ENCODE data around the gene KRT75. TPM values are rescaled to one million over a fixed set of nuclear protein-coding genes. Genes with fewer than 3 reads are reported as not detected.

KRT75 gene
- not detected in 2 replicates for total RNA-seq (2012; rRNA removed)

- Histone ChIP-seq H3K4me2 (ENCODE audit: low read length) (no peak within 1 kb of the TSS), H3K9ac (ENCODE audit: low read depth, low read length) (no peak within 1 kb of the TSS), H3K4me1 (ENCODE audit: control insufficient read depth, insufficient read depth, low read length) (no peaks in the 10 kb centered on the region), H3K9me3 (replicated peaks; ENCODE audit: low read length) (no peaks in the 10 kb centered on the region), H3K27me3 (ENCODE audit: control insufficient read depth, insufficient read depth, low read length) (peaks cover 79% of the 10 kb centered on the region), H3K4me3 (ENCODE audit: low read length) (no peak within 1 kb of the TSS), H3K36me3 (ENCODE audit: insufficient read depth, low read length) (no peaks in the 10 kb centered on the region)
These were observed at the start of gene KRT75 for GRCh38 chr12:52434081-52434733. Gene KRT75 (minus strand): TSS chr12:52434371. CDS start chr12:52434304, 67 bp downstream.

- no peak overlapping the region for H3K4me2 ChIP-seq (ENCODE audit: low read length)
- peaks cover 2% of the 10 kb centered on the region for H3K9me3 ChIP-seq (replicated peaks; ENCODE audit: low read length)
- no peaks in the 10 kb centered on the region for H3K36me3 ChIP-seq (ENCODE audit: insufficient read depth, low read length)
- H3K27me3 ChIP-seq (ENCODE audit: control insufficient read depth, insufficient read depth, low read length): peaks cover 41% of the 10 kb centered on the region
- no peaks in the 10 kb centered on the region for H3K4me1 ChIP-seq (ENCODE audit: control insufficient read depth, insufficient read depth, low read length)
- H3K9ac ChIP-seq (ENCODE audit: low read depth, low read length): no peak overlapping the region
- no peak overlapping the region for H3K4me3 ChIP-seq (ENCODE audit: low read length)
These were observed 45.9 kb upstream of the KRT75 start for GRCh38 chr12:52480073-52480472.

- H3K9me3 ChIP-seq (replicated peaks; ENCODE audit: low read length): no peaks in the 10 kb centered on the region
- H3K4me1 ChIP-seq (ENCODE audit: control insufficient read depth, insufficient read depth, low read length): no peaks in the 10 kb centered on the region
- H3K4me2 ChIP-seq (ENCODE audit: low read length): no peak overlapping the region
- no peak overlapping the region for H3K4me3 ChIP-seq (ENCODE audit: low read length)
- peaks cover 25% of the 10 kb centered on the region for H3K27me3 ChIP-seq (ENCODE audit: control insufficient read depth, insufficient read depth, low read length)
- no peaks in the 10 kb centered on the region for H3K36me3 ChIP-seq (ENCODE audit: insufficient read depth, low read length)
- no peak overlapping the region for H3K9ac ChIP-seq (ENCODE audit: low read depth, low read length)
These were observed 43.5 kb upstream of the KRT75 start for GRCh38 chr12:52477651-52478050.

GRCh38 chr12:52474212-52474611, 40.0 kb upstream of the KRT75 start:
- Histone ChIP-seq H3K27me3 (ENCODE audit: control insufficient read depth, insufficient read depth, low read length) (peaks cover 11% of the 10 kb centered on the region), H3K36me3 (ENCODE audit: insufficient read depth, low read length) (no peaks in the 10 kb centered on the region), H3K4me1 (ENCODE audit: control insufficient read depth, insufficient read depth, low read length) (no peaks in the 10 kb centered on the region), H3K4me3 (ENCODE audit: low read length) (no peak overlapping the region), H3K9me3 (replicated peaks; ENCODE audit: low read length) (no peaks in the 10 kb centered on the region), H3K4me2 (ENCODE audit: low read length) (no peak overlapping the region), H3K9ac (ENCODE audit: low read depth, low read length) (no peak overlapping the region)

- Histone ChIP-seq H3K36me3 (ENCODE audit: insufficient read depth, low read length) (no peaks in the 10 kb centered on the region), H3K4me3 (ENCODE audit: low read length) (no peak within 1 kb of the TSS), H3K9me3 (replicated peaks; ENCODE audit: low read length) (no peaks in the 10 kb centered on the region), H3K9ac (ENCODE audit: low read depth, low read length) (no peak within 1 kb of the TSS), H3K4me1 (ENCODE audit: control insufficient read depth, insufficient read depth, low read length) (no peaks in the 10 kb centered on the region), H3K27me3 (ENCODE audit: control insufficient read depth, insufficient read depth, low read length) (peaks cover 10% of the 10 kb centered on the region), H3K4me2 (ENCODE audit: low read length) (no peak within 1 kb of the TSS)
These were observed 39.6 kb upstream of the KRT75 start, which contains the start of gene KRT6C for GRCh38 chr12:52473768-52474167. Gene KRT6C (minus strand): TSS chr12:52473805. CDS start chr12:52473737, 68 bp downstream.

DNA sequence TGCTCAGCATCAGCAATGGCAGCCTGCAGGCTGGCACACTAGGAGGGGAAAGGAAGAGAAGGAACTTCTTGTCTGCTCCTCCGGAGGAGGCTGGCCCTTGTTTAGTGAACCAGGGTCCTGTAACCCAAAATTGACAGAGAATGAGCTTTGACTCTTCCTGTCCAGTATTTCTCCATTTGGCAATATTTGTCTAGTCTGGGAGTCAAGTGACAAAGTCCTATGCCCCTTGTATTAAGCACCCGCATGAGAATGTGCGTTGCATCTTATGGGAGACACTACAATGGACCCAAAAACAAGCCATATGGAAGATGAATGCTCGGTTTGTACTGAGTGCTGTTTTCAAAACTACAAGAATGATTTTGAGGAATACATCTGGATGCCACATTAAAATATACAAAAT, 35.7 kb upstream of the KRT75 start:
- Histone ChIP-seq H3K9me3 (replicated peaks; ENCODE audit: low read length) (no peaks in the 10 kb centered on the region), H3K4me3 (ENCODE audit: low read length) (no peak overlapping the region), H3K4me2 (ENCODE audit: low read length) (no peak overlapping the region), H3K36me3 (ENCODE audit: insufficient read depth, low read length) (no peaks in the 10 kb centered on the region), H3K27me3 (ENCODE audit: control insufficient read depth, insufficient read depth, low read length) (peaks cover 19% of the 10 kb centered on the region), H3K4me1 (ENCODE audit: control insufficient read depth, insufficient read depth, low read length) (no peaks in the 10 kb centered on the region), H3K9ac (ENCODE audit: low read depth, low read length) (no peak overlapping the region)

DNA sequence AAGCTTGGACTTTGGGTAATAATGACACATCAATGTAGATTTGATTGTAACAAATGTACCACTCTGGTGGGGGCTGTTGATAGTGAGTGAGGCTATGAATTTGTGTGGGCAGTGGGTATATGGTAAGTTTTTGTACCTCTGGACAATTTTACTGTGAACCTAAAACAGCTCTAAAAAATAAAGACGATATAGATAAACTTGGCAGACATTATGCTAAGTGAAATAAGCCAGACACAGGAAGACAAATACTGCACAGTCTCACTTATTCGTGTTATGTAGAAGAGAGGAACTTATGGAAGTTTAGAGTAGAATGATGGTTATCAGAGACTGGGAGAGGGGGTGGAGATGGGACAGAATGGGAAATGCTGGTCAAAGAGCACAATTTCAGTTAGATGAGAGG, 30.7 kb upstream of the KRT75 start:
- Histone ChIP-seq H3K9ac (ENCODE audit: low read depth, low read length) (no peak overlapping the region), H3K4me1 (ENCODE audit: control insufficient read depth, insufficient read depth, low read length) (no peaks in the 10 kb centered on the region), H3K27me3 (ENCODE audit: control insufficient read depth, insufficient read depth, low read length) (peaks cover 55% of the 10 kb centered on the region), H3K4me3 (ENCODE audit: low read length) (no peak overlapping the region), H3K9me3 (replicated peaks; ENCODE audit: low read length) (no peaks in the 10 kb centered on the region), H3K36me3 (ENCODE audit: insufficient read depth, low read length) (no peaks in the 10 kb centered on the region), H3K4me2 (ENCODE audit: low read length) (no peak overlapping the region)

DNA sequence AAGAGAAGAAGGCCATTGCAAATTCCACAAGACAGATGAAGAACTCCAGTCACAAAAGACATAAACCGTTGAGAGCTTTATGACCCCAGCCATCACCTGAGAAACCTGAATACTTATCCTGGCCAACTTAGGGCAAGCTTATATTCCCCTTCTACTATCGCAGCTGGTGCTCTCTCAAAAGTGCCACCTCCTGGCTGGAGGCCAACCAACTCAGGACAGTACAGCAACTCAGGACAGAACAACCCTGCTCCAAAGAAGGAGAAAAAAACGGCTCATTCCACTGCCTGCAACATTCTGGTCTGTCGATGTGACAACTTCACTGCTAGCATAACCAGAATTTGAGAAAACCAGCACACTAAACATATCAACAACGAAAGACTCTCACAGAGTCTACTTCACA, 27.5 kb upstream of the KRT75 start:
- Histone ChIP-seq H3K9me3 (replicated peaks; ENCODE audit: low read length) (no peaks in the 10 kb centered on the region), H3K27me3 (ENCODE audit: control insufficient read depth, insufficient read depth, low read length) (peaks cover 59% of the 10 kb centered on the region), H3K4me1 (ENCODE audit: control insufficient read depth, insufficient read depth, low read length) (no peaks in the 10 kb centered on the region), H3K36me3 (ENCODE audit: insufficient read depth, low read length) (no peaks in the 10 kb centered on the region), H3K9ac (ENCODE audit: low read depth, low read length) (no peak overlapping the region), H3K4me3 (ENCODE audit: low read length) (no peak overlapping the region), H3K4me2 (ENCODE audit: low read length) (no peak overlapping the region)

DNA sequence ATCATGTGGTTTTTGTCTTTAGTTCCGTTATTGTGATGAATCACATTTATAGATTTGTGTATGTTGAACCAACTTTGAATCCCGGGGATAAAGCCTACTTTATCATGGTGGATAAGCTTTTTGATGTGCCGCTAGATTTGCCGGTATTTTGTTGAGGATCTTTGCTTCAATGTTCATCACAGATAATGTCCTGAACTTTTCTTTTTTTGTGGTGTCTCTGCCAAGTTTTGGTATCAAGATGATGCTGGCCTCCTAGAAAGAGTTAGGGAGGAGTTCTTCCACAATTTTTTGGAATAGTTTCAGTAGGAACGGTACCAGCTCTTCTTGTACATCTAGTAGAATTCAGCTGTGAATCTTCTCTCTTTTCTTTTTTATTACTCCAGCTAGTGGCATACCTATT, 24.7 kb upstream of the KRT75 start:
- Histone ChIP-seq H3K27me3 (ENCODE audit: control insufficient read depth, insufficient read depth, low read length) (peaks cover 41% of the 10 kb centered on the region), H3K4me2 (ENCODE audit: low read length) (no peak overlapping the region), H3K4me1 (ENCODE audit: control insufficient read depth, insufficient read depth, low read length) (no peaks in the 10 kb centered on the region), H3K9ac (ENCODE audit: low read depth, low read length) (no peak overlapping the region), H3K4me3 (ENCODE audit: low read length) (no peak overlapping the region), H3K36me3 (ENCODE audit: insufficient read depth, low read length) (no peaks in the 10 kb centered on the region), H3K9me3 (replicated peaks; ENCODE audit: low read length) (no peaks in the 10 kb centered on the region)

DNA sequence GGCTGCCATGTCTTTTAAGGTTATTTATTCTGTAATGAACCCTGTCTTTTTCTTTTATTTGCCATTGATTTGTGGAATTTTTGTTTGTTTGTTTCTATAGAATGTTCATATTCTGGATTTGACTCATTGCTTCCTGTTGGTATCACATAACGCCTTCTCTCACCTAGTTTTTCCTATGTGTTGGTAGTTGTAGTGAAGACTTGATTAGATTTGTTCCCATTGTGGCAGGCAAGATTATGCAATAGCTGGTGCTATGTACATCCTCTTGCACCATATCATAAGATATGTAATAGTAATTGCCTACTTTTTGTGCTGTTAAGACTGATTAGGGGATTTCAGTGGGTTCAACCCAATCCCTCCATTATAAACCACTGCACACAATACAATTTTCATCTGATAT, 21.6 kb upstream of the KRT75 start:
- H3K36me3 ChIP-seq (ENCODE audit: insufficient read depth, low read length): no peaks in the 10 kb centered on the region

DNA sequence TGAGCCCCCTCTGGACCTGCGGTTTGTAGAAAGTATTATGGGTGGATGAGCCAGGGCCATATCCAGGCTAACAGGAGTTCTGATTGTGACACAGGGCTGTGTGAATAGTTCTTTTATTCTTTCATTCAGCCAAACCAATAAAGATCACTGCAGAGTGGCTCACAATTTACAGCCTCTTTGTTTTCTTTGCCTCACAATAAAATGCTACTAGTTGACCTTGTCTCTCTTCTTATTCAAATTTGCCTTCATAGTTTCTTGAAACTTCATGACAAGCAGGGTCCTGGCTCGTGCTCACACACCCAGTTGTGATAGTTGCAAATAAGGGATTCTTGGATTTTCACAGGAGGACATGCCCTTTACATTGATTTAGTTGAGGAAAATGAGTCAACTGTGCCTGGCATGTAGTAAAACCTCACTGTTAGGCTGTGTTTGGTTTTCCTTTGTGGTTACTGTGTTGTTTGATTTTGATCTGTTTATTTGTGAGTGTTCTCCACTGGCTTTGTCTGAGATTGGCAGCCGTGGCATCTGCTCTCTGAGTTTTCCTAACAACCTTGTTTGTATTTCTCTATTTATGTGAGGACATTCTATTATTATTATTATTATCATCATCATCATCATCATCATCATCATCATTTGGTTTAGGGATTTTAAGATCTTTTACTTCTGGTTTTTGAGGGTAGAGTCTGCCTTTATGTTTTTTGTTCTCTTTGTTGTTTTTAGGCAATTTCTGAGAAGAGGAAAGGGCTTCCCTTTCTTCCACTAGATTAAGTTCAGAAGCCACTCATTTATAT, 20.4 kb upstream of the KRT75 start:
- H3K9ac ChIP-seq (ENCODE audit: low read depth, low read length): no peak overlapping the region
- no peaks in the 10 kb centered on the region for H3K36me3 ChIP-seq (ENCODE audit: insufficient read depth, low read length)
- no peak overlapping the region for H3K4me3 ChIP-seq (ENCODE audit: low read length)
- H3K27me3 ChIP-seq (ENCODE audit: control insufficient read depth, insufficient read depth, low read length): peaks cover 16% of the 10 kb centered on the region
- no peaks in the 10 kb centered on the region for H3K9me3 ChIP-seq (replicated peaks; ENCODE audit: low read length)
- no peaks in the 10 kb centered on the region for H3K4me1 ChIP-seq (ENCODE audit: control insufficient read depth, insufficient read depth, low read length)
- H3K4me2 ChIP-seq (ENCODE audit: low read length): no peak overlapping the region

More for the DNA sequence above, 21.6 kb upstream of the KRT75 start:
- no peak overlapping the region for H3K9ac ChIP-seq (ENCODE audit: low read depth, low read length)
- H3K4me2 ChIP-seq (ENCODE audit: low read length): no peak overlapping the region
- no peaks in the 10 kb centered on the region for H3K9me3 ChIP-seq (replicated peaks; ENCODE audit: low read length)
- no peak overlapping the region for H3K4me3 ChIP-seq (ENCODE audit: low read length)
- H3K27me3 ChIP-seq (ENCODE audit: control insufficient read depth, insufficient read depth, low read length): peaks cover 27% of the 10 kb centered on the region
- no peaks in the 10 kb centered on the region for H3K4me1 ChIP-seq (ENCODE audit: control insufficient read depth, insufficient read depth, low read length)

DNA sequence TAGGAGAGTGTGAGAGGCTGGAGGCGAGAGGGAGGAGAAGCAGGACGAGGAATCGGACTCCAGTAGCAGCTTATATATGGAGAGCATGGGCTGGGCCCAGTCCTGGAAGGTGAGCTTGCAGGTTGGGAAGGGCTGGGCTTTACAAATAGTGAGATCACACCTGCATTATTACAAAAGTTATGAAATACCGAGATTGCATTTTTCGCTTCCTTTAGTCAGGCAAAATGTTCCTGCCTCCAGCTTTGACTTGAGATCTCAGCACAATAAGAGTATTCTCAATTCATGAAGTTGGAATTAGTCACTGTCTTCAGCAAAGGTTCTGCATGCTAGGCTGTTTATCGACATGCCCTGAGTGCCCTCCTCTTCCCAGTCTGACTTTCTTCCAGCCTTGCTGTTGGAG, 17.9 kb upstream of the KRT75 start, which contains the start of gene KRT6B:
Gene KRT6B (minus strand): TSS at position 46 of the 400 bp plus-strand sequence. CDS start 68 bp downstream, outside the sequence.
- Histone ChIP-seq H3K4me3 (ENCODE audit: low read length) (no peak within 1 kb of the TSS), H3K4me1 (ENCODE audit: control insufficient read depth, insufficient read depth, low read length) (no peaks in the 10 kb centered on the region), H3K9me3 (replicated peaks; ENCODE audit: low read length) (no peaks in the 10 kb centered on the region), H3K27me3 (ENCODE audit: control insufficient read depth, insufficient read depth, low read length) (peaks cover 20% of the 10 kb centered on the region), H3K9ac (ENCODE audit: low read depth, low read length) (no peak within 1 kb of the TSS), H3K36me3 (ENCODE audit: insufficient read depth, low read length) (no peaks in the 10 kb centered on the region), H3K4me2 (ENCODE audit: low read length) (no peak within 1 kb of the TSS)

Data from skeletal muscle satellite cell (primary cell).